CD4-positive, CD25-positive, alpha-beta regulatory T cell (primary cell): ENCODE data around the gene KIF3B. TPM values are rescaled to one million over a fixed set of nuclear protein-coding genes. Genes with fewer than 3 reads are reported as not detected.
"Not testable (repeated sequence)": the region's sequence is repeated elsewhere in the genome, so short reads cannot be mapped to it uniquely, and the experiment has no call there.

Experiments used
- ATAC-seq, 2 donors: fragments of 150-1000 bp; cut with Tn5 transposase; one replicate each; pipeline ENCODE4 v1.10.0; 2021; ENCODE audit warnings: low read depth in 2 of 2, moderate number of reproducible peaks in 2 of 2, moderate library complexity in 1 of 2
- DNase-seq, 3 donors: peaks; one replicate each; pipeline versions ENCODE4 v3.0.0 to v3.0.0-alpha.2; 2012 to 2022; ENCODE audit warnings: mixed read lengths in 1 of 3
- H3K27ac ChIP-seq: one replicate; pipeline ENCODE4 v1.7.0; 2013; ENCODE audit warnings: mild to moderate bottlenecking, low read length; ENCODE audit not compliant: insufficient read depth, poor library complexity, severe bottlenecking
- H3K27me3 ChIP-seq: one replicate; pipeline ENCODE4 v1.7.0; 2013; ENCODE audit warnings: low read length; ENCODE audit not compliant: control insufficient read depth, insufficient read depth
- H3K36me3 ChIP-seq: one replicate; pipeline ENCODE4 v1.7.0; 2013; ENCODE audit warnings: mild to moderate bottlenecking, low read length, moderate library complexity; ENCODE audit not compliant: control insufficient read depth, insufficient read depth
- H3K4me1 ChIP-seq: 2 replicates; pipeline ENCODE4 v1.7.0; 2013; ENCODE audit warnings: mild to moderate bottlenecking, low read length; ENCODE audit not compliant: insufficient read depth, control insufficient read depth, poor library complexity, severe bottlenecking
- H3K4me3 ChIP-seq: one replicate; pipeline ENCODE4 v1.7.0; 2013; ENCODE audit warnings: low read depth, mild to moderate bottlenecking, low read length, moderate library complexity
- H3K9me3 ChIP-seq, 2 experiments: 1 replicate in 1 of 2; 2 replicates in 1 of 2; pipeline ENCODE4 v1.7.0; 2013; ENCODE audit warnings: low read length in 2 of 2, mild to moderate bottlenecking in 1 of 2, moderate library complexity in 1 of 2; ENCODE audit not compliant: control insufficient read depth in 2 of 2
- H3K27ac Mint-ChIP-seq, 3 donors: one replicate each; pipeline ENCODE4 v1.8.0; 2020 to 2022; ENCODE audit warnings: mild to moderate bottlenecking in 3 of 3, mixed read lengths in 3 of 3, moderate library complexity in 2 of 3
- H3K27me3 Mint-ChIP-seq: one replicate; pipeline ENCODE4 v1.8.0; 2022; ENCODE audit warnings: mild to moderate bottlenecking, mixed read lengths
- H3K36me3 Mint-ChIP-seq: one replicate; pipeline ENCODE4 v1.8.0; 2020; ENCODE audit warnings: mixed read lengths
- H3K4me1 Mint-ChIP-seq, 4 donors: one replicate each; pipeline ENCODE4 v1.8.0; 2020 to 2022; ENCODE audit warnings: mixed read lengths in 4 of 4, mild to moderate bottlenecking in 1 of 4
- H3K4me3 Mint-ChIP-seq, 4 donors: one replicate each; pipeline ENCODE4 v1.8.0; 2020 to 2022; ENCODE audit warnings: mild to moderate bottlenecking in 4 of 4, mixed read lengths in 4 of 4, moderate library complexity in 3 of 4
- H3K9me3 Mint-ChIP-seq, 7 donors: one replicate each; pipeline ENCODE4 v1.8.0; 2020 to 2022; ENCODE audit warnings: mixed read lengths in 7 of 7, mild to moderate bottlenecking in 3 of 7, moderate library complexity in 2 of 7
- polyA plus RNA-seq, 4 donors: library from polyadenylated mRNA; unstranded; fragments of 300-500 nt; fragmentation: Illumina TruSeq; gene quantifications; one replicate each; pipeline ENCODE4 v1.2.3, GENCODE V29; 2021
- total RNA-seq: library from RNA; stranded (reverse); gene quantifications from one replicate; pipeline ENCODE4 v1.2.3, GENCODE V29; 2022

KIF3B gene
- total and polyA plus RNA-seq, 5 donors from 2014 or later: 1.8 to 19.6 (median 2.9) TPM

DNA sequence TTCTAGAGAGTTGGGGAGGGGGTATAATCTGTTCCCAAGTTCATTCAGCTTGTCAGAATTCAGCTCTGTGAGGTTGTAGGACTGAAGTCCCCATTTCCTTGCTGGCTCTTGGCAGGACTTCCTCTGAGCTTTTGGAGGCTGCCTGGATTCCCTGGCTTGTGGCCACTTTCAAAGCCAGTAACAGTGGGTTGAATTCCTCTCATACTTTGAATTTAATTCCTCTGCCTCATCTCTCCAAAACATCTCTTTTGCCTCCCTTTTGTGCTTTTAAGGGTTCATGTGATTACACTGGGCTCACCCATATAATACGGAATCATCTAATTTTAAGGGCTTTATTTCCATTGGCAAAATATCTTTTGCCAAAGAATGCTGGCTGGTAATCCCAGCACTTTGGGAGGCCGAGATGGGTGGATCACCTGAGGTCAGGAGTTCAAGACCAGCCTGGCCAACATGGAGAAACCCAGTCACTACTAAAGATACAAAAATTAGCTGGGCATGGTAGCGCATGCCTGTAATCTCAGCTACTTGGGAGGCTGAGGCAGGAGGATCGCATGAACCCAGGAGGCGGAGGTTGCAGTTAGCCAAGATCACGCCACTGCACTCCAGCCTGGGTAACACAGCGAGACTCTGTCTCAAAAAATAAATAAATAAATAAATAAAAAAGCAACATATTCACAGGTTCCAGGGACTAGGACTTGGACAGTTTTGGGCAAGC, 78.6 kb downstream of the KIF3B start:
- not testable (repeated sequence) for H3K36me3 ChIP-seq, H3K9me3 ChIP-seq, H3K36me3 Mint-ChIP-seq, H3K9me3 Mint-ChIP-seq, H3K4me3 ChIP-seq, DNase-seq, H3K27me3 ChIP-seq, H3K27me3 Mint-ChIP-seq, ATAC-seq
- peak overlapping the region in 1 of 4 donors; percentile 100 for H3K4me3 Mint-ChIP-seq
- peak overlapping the region in 2 of 3 donors; percentile 71 to 90 for H3K27ac Mint-ChIP-seq
- peaks cover 19 to 42% (median 31%) of the 10 kb centered on the region in 4 donors for H3K4me1 Mint-ChIP-seq
- peaks cover 49% of the 10 kb centered on the region for H3K4me1 ChIP-seq
- peak overlapping the region; percentile 98 for H3K27ac ChIP-seq

DNA sequence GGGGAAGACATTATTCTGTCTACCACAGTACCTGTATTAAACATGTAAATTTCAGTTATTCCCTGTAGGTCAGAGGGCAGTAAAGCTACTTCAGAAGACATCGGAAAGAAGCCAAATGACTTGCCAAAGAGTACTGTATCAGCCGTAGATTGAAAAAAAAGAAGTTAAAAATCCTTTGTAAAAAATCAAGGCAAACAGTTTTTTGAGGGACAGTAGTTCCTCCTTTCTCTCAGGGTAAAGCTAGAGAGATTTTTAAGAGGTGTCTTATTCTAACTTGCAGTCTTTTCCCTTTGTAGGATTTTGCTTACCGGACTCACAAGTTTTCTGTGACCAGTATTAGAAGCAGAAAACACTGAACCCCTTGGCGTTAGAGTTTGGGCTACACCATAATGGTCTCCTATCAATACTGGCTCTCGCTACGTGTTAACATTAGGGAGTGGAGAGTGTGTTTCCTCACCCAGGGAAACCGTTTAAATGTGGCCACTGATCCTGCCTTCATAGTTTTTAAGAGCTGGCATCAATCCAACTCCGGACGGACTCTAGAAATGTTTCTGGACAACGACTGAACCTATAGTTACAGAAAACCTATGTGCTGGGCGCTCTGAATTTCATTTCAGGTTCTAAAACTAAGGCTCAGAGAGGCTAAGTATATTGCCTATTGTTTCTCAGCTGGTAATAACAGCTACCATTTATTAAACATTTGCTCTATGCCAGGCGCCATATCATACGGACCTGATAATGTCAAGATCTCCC, 79.3 kb downstream of the KIF3B start:
- no peak for ATAC-seq
- no peaks in the 10 kb centered on the region for H3K36me3 ChIP-seq
- Mint-ChIP-seq H3K4me3 (peak overlapping the region; percentile 93 to 100 (median 97)), H3K36me3 (peaks cover 4% of the 10 kb centered on the region), H3K4me1 (peaks cover 23 to 48% (median 35%) of the 10 kb centered on the region in 4 donors), H3K9me3 (peaks cover 0 to 2% (median 0%) of the 10 kb centered on the region in 7 donors), H3K27me3 (no peaks in the 10 kb centered on the region), H3K27ac (peak overlapping the region; percentile 32 to 99 (median 98))
- no peaks in the 10 kb centered on the region for H3K27me3 ChIP-seq
- H3K9me3 ChIP-seq: no peaks in the 10 kb centered on the region
- peak overlapping the region; percentile 97 for H3K4me3 ChIP-seq
- no peak for DNase-seq
- H3K4me1 ChIP-seq: peaks cover 56% of the 10 kb centered on the region
- H3K27ac ChIP-seq: peak overlapping the region; percentile 98

DNA sequence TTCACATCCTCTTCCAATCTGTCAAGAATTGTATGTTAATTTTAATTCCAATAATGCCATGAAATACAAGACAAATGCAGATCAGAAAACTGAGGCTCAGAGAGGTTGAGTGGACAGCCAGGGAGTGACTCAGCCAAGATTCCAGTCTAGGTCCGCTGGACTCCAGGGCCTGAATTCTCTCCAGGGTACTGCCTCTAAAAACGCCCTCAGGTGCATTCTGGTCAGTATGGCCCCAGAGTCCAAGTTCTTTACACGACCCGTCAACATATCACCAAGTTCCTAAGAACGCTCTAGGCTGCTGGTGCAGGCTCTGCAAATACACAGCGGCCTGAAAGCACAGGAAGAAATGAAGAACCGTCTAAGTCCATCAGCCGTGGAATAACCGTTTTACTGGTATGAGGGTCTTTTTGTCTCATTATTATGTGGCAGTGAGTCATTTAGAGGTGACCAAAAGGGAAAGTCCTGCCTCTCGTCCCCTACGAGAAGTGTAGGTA, 80.0 kb downstream of the KIF3B start:
- H3K36me3 ChIP-seq: no peaks in the 10 kb centered on the region
- DNase-seq: no peak
- Mint-ChIP-seq H3K4me3 (peak overlapping the region; percentile 93 to 100 (median 97)), H3K27me3 (no peaks in the 10 kb centered on the region), H3K4me1 (peaks cover 20 to 54% (median 34%) of the 10 kb centered on the region in 4 donors), H3K36me3 (peaks cover 4% of the 10 kb centered on the region), H3K27ac (peak overlapping the region; percentile 98 to 99 (median 98)), H3K9me3 (peaks cover 0 to 2% (median 0%) of the 10 kb centered on the region in 7 donors)
- peaks cover 62% of the 10 kb centered on the region for H3K4me1 ChIP-seq
- peak overlapping the region; percentile 97 for H3K4me3 ChIP-seq
- peak overlapping the region; percentile 98 for H3K27ac ChIP-seq
- no peaks in the 10 kb centered on the region for H3K9me3 ChIP-seq
- ATAC-seq: no peak
- no peaks in the 10 kb centered on the region for H3K27me3 ChIP-seq

DNA sequence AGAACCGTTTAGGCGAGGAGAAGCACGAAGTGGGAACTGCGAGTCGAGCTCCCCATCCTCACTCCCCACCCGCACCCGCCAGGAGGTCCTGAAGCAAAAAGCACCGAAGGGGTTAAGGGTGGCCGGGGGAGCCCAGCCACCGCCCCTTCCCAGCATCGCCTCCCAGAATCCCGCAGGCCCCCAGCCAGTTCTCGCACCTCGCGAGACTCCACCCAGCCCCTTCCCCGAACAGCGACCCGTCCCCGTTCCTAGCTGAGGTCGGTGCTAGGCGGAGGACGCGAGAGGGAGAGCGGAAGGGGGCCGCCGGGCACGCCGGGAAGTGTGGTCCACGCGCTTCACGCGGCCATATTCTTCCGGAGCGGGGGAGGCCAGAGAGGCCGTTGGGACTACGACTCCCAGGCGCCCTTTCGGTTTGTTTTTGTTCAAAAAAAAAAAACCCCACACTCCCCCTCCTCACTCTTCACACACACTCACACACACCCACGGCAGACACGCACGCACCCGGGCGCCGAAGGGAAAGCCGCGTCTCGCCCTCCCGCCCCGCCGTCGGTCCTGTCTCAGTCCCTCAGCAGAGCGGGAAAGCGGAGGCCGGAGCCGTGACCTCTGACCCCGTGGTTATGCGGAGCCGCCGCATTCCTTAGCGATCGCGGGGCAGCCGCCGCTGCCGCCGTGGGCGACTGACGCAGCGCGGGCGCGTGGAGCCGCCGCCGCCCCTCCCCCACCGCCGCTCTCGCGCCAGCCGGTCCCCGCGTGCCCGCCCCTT, 80.6 kb downstream of the KIF3B start, which contains the start of gene ASXL1:
TSS of gene ASXL1 (plus strand) at position 463 of the 763 bp plus-strand sequence. CDS start 445 bp downstream, outside the sequence.
- peaks cover 25 to 60% (median 40%) of the 10 kb centered on the region in 4 donors for H3K4me1 Mint-ChIP-seq
- peak within 1 kb of the TSS; percentile 95 to 100 (median 97) for H3K4me3 Mint-ChIP-seq
- peak within 1 kb of the TSS; percentile 98 to 99 (median 98) for H3K27ac Mint-ChIP-seq
- H3K4me3 ChIP-seq: peak within 1 kb of the TSS; percentile 97
- no peaks in the 10 kb centered on the region for H3K27me3 ChIP-seq
- peaks cover 68% of the 10 kb centered on the region for H3K4me1 ChIP-seq
- peak; percentile 94 to 95 for ATAC-seq
- peaks cover 4% of the 10 kb centered on the region for H3K36me3 Mint-ChIP-seq
- peaks cover 0 to 2% (median 0%) of the 10 kb centered on the region in 7 donors for H3K9me3 Mint-ChIP-seq
- DNase-seq: peak; percentile 93 to 99 (median 93)
- H3K36me3 ChIP-seq: no peaks in the 10 kb centered on the region
- peak within 1 kb of the TSS; percentile 98 for H3K27ac ChIP-seq
- no peaks in the 10 kb centered on the region for H3K9me3 ChIP-seq
- no peaks in the 10 kb centered on the region for H3K27me3 Mint-ChIP-seq

DNA sequence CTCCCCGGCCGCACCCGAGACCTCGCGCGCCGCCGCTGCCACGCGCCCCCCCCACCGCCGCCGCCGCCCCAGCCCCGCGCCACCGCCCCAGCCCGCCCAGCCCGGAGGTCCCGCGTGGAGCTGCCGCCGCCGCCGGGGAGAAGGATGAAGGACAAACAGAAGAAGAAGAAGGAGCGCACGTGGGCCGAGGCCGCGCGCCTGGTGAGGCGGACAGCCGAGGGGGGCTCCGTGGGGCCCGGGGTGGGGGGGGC, 81.1 kb downstream of the KIF3B start:
- peaks cover 0 to 2% (median 0%) of the 10 kb centered on the region in 7 donors for H3K9me3 Mint-ChIP-seq
- no peak for DNase-seq
- peaks cover 4% of the 10 kb centered on the region for H3K36me3 Mint-ChIP-seq
- Histone ChIP-seq H3K4me3 (no peak overlapping the region), H3K4me1 (peaks cover 73% of the 10 kb centered on the region), H3K9me3 (no peaks in the 10 kb centered on the region), H3K27me3 (no peaks in the 10 kb centered on the region), H3K36me3 (no peaks in the 10 kb centered on the region), H3K27ac (peak overlapping the region; percentile 98)
- H3K4me3 Mint-ChIP-seq: peak overlapping the region in 2 of 4 donors; percentile 97 to 100
- peak overlapping the region in 1 of 3 donors; percentile 98 for H3K27ac Mint-ChIP-seq
- no peaks in the 10 kb centered on the region for H3K27me3 Mint-ChIP-seq
- no peak for ATAC-seq
- peaks cover 30 to 65% (median 45%) of the 10 kb centered on the region in 4 donors for H3K4me1 Mint-ChIP-seq

DNA sequence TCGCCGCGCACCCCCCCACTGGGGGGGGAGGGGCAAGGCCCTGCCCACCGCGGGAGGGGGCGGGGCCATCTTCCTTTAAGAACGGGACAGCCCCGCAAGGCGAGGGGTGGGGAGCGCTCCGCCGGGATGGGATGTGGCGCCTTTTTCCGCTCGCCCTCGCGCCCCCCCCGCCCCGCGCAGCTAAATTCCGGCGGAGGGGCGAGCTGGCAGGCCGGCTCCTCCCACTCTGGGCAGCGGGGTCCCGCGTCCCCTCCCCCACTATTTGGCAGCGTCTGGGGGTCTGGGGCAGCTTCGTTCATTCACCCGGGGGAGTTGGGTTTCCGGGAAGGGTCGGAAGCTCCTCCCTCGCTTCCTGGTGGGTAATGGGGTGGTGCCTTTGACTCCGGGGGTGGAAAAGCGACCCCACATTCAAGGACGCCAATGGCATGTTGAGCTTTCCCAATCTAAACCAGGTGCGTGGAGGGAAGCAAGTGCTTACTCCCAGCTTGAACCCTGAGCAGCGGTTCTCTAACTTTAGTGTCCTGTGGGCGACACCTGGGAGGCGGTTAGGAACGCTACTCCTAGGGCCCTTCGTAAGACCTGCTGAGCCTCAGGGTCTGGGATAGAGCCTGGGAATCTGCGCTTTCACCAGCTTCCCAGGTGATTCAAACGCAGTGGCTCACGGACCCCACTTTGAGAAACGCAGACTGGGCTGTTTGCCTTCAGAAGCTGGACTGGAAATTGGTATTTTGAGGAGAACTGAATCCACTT, 81.6 kb downstream of the KIF3B start:
- H3K27ac ChIP-seq: peak overlapping the region; percentile 98
- DNase-seq (peak; percentile 65 to 81 (median 66)), ATAC-seq (peak; percentile 9 to 16)
- no peaks in the 10 kb centered on the region for H3K27me3 Mint-ChIP-seq
- peak overlapping the region; percentile 96 for H3K4me3 ChIP-seq
- H3K27ac Mint-ChIP-seq: peak overlapping the region; percentile 92 to 94 (median 93)
- peaks cover 33 to 70% (median 49%) of the 10 kb centered on the region in 4 donors for H3K4me1 Mint-ChIP-seq
- H3K36me3 Mint-ChIP-seq: peaks cover 4% of the 10 kb centered on the region
- H3K9me3 Mint-ChIP-seq: peaks cover 0 to 2% (median 0%) of the 10 kb centered on the region in 7 donors
- peak overlapping the region; percentile 91 to 95 (median 94) for H3K4me3 Mint-ChIP-seq
- peaks cover 78% of the 10 kb centered on the region for H3K4me1 ChIP-seq
- no peaks in the 10 kb centered on the region for H3K27me3 ChIP-seq
- no peaks in the 10 kb centered on the region for H3K36me3 ChIP-seq
- H3K9me3 ChIP-seq: no peaks in the 10 kb centered on the region
